Measurements from ENCODE around the gene TMEM184A.

TMEM184A gene

GRCh38 chr7:1567049-1567771, 11.2 kb upstream of the TMEM184A start:
- no peak for DNase-seq

- DNase-seq = no peak
These were observed 10.7 kb upstream of the TMEM184A start for GRCh38 chr7:1566687-1567048.

DNA sequence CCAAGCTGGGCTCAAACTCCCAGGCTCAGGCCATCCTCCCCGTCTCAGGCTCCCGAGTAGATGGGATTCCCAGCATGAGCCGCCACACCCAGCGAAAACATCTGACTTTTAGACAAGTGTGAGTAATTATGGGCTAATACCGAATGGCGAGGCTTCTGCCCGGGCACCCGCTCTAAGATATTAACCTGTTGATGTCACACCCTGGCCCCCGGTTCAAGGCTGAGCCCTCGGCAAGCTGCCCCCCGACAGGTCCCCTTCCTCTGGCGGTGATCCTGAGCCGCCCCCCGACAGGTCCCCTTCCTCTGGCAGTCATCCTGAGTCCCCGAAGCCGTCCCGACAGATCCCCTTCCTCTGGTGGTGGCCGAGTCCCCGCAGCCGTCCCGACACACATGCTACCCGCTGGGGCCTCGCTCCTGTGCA, 8.6 kb upstream of the TMEM184A start:
- no peak for DNase-seq

GRCh38 chr7:1563981-1564602, 8.1 kb upstream of the TMEM184A start:
- DNase-seq = no peak

- DNase-seq = no peak
These were observed 6.6 kb upstream of the TMEM184A start for GRCh38 chr7:1562597-1563051.

- no peak for DNase-seq
These were observed 6.1 kb upstream of the TMEM184A start for GRCh38 chr7:1562116-1562515.

GRCh38 chr7:1561036-1561940, 5.3 kb upstream of the TMEM184A start:
- no peak for DNase-seq

DNA sequence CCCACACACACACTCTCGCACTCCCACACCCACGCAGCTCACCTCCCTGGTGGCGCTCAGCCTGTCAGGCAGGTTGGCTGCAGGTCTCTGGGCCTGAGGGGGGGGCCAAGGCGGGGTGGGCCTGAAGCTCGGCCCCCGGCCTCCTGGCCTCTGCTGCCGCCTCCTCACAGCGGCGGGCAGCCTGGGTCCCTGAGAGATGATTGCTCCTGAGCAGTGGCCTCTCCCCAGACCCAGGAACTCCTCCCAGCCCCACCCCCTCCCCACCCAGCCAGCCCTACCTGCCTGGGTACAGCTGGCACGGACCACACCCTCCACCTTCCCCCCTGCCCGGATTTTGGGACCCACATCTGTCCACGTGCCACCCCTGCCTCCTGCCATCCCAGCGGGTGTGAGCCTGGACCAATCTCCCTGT, 4.6 kb upstream of the TMEM184A start:
- no peak for DNase-seq

DNA sequence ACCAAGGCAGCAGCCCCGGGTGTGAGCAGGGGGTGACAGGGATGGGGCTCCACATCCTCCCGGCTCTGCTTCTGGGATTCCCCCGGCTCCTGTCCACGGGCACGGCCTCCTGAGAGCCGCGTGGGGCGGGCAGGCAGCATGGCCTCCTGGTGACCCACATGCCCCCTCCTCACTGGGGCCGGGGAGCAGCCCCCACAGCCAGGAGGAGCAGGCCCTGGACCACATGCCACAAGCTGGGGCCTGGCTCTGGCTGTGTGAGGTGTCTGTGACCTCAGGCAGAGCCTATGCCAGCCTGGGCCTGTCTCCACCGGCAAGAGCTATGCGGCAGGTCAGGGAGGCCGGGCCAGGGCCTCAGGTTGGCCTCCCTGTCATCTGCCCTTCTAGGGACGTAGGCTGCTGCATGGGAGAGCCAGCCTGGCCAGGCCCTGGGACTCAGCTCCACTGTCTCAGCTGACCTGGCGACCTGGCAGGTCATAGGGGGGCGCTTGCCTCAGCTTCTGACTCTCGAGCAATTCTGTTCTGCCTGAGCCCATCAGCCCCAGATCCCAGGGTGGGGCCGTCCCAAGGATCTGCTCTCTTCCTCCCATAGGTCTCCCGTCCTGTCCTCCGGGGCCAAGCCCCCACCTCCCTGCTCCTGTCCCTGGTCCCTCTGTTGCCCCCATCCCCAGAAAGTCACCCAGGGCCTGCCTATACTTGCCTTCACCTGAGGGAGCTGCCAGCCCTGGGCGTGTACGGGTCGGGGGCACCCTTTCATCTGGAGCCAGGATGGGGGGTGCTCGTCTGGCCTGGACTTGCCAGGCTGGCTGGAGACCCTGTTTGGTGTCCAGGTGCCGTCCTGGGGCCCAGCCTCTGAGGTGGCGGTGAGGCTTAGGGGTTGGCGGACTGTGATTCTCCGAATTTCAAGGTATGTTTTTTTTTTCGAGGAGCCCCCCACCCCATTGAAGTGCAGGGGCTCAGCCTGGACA, 3.9 kb upstream of the TMEM184A start:
- no peak for DNase-seq

GRCh38 chr7:1558841-1559625, 3.0 kb upstream of the TMEM184A start:
- no peak for DNase-seq

- no peak for DNase-seq
These were observed 2.3 kb upstream of the TMEM184A start for GRCh38 chr7:1558181-1558811.

DNA sequence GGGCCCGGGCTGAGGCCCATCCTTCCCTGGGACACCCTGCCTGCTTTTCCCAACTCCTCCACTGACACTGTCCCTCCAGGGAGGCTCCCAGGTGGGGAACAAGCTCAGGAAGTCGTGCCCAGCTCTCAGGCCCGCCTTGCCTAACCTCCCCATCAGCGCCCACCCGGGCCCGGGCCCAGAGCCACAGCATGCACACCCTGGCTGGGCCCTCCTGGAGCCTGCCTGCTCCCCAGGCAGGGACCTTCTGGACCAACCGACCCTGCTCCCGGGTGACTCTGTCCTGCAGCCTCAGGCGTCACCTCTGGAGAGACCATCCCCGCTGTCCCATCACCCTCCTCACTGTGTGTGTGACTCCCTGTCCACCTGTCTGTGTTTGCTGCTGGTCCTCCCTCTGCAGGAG, 1.8 kb upstream of the TMEM184A start:
- no peak for DNase-seq

- no peak for DNase-seq
These were observed 1.0 kb upstream of the TMEM184A start for GRCh38 chr7:1557006-1557405.

DNA sequence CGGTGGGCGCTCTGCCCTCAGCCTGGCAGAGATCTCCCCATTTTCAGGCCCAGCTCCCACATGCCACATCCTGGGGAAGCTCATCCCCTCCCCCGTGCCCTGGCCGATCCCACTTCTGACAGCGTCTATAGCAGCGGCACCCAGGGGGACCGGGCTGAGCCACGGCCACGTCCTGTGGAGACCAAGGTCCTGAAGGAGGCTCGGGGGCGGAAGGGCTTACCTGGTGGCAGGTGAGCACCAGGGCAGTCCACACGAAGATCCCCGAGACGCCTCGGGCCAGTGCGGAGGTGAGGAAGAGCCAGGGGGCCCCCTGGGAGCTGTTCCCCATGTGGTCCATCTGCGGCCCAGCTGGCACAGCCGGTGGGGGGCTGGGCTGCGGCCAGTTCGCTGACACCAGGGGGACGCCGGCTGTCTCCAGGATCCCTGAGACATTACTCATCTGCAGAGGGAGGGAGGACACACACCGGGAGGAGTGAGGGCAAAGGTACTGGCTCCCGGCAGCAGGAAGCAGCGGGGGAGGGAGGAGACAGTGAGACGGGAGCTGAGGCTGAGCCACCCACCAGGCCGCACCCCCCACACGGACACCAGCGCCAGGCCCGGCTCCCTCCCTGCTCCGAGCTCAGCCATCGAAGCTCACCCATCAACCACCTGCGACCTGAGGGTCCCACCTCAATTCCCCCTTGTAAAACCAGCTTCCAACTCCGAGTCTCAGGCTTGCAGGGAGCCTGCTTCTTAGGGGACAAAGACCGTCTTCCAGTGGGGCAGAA, 776 bp downstream of the TMEM184A start:
- DNase-seq = no peak

DNA sequence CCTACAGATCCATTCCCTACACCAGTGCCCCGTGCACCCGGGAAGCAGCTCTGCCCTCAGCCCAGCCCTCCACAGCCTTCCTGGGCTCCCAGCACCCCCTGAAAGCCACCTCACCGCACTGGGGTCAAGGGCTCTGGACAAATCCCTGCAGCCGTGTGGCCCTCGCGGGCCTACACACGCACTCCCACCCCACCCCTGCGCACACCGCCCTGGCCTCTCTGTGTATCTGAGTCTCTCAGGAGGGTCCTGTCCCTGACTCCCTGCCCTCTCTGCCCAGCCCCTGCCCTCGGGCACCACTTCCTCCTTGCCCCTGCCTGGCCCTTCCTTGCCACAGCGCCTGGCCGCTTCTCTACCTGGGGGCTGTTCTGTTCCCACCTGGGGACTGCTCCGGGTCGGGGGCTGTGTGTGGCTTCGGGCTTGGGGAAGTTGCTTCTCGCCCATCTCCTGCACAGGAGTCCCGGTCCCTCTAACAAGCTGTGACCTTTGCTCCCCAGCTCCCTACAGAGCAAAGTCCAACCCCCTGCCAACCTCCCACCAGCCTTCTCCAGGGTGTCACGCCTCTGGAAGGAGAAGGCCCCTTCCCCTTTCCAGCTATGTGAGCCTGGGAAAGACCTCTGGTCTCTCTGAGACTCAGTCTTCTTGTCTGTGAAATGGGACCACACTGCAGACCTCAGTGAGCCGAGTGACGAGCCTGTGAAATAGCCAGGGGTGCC, 1.5 kb downstream of the TMEM184A start:
- DNase-seq = no peak

DNA sequence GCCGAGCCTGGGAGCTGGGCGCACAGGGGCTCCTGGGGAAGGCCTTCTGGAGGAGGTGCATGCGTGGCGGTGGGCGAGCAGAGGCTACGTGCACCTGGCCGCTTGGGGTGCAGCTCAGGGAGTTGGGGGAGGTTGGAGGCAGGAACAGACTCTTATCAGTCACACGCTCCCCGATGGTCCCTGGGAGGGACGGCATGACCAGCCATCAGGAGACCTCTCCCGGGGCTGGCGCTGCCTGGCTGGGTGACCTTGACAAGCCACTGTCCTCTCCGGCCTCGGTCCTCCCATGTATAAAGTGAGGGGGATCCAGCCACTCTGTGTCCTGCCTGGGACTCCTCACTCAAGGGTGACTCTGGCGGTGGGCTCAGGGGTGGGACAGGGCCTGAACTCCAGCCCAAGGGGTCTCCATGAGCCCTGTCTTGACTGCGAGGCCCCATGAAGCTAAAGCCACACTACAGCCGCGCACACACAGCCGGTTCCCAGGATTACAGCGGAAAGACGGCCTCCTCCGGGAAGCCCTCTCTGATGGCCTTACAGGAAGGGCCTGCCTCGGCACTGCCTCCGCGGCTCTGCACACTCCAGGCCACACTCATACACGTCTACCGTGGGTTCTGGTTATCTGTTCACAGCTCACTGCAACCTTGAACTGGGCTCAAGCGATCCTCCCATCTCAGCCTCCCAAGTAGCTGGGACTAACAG, 2.3 kb downstream of the TMEM184A start:
- DNase-seq = no peak

GRCh38 chr7:1552200-1552599, 3.8 kb downstream of the TMEM184A start:
- no peak for DNase-seq

GRCh38 chr7:1550846-1551155, 5.2 kb downstream of the TMEM184A start:
- no peak for DNase-seq
